ENCODE data around the gene MAEA. TPM values are rescaled to one million over a fixed set of nuclear protein-coding genes. Genes with fewer than 3 reads are reported as not detected.

Gene MAEA
- total and polyA plus RNA-seq, 2 of the 8 experiments (the other 6 are each of a cell fraction or from before 2014, with no cell fraction given) = 75.8 to 133 TPM

GRCh38 chr4:1358421-1359143 lies 68.9 kb downstream of the MAEA start (continued):
- TF ChIP-seq E2F6 (IDR thresholded peaks at IDR 0.05) (no peak), YY1 (IDR thresholded peaks at IDR 0.05; ENCODE audit: low read depth, low read length) (no peak), CHD7 (IDR thresholded peaks at IDR 0.05; ENCODE audit: insufficient replicate concordance, low read length) (no peak), POLR2A (IDR thresholded peaks at IDR 0.05; ENCODE audit: control extremely low read depth in 1 of 2, low read depth in 2 of 2, low read length in 2 of 2) (no peak), ATF2 (IDR thresholded peaks at IDR 0.05; ENCODE audit: low read length) (no peak)
- TF ChIP-seq, protein P1, sequence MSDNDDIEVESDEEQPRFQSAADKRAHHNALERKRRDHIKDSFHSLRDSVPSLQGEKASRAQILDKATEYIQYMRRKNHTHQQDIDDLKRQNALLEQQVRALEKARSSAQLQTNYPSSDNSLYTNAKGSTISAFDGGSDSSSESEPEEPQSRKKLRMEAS (IDR thresholded peaks at IDR 0.05) = no peak

Data from H1 (cell line).